A549 (cell line): ENCODE results near the gene ARHGAP26. TPM values are rescaled to one million over a fixed set of nuclear protein-coding genes. Genes with fewer than 3 reads are reported as not detected.

Experiments used
- ATAC-seq, 2 experiments: fragments of 200-7000 bp in 1 of 2; fragments of >200 bp in 1 of 2; cut with Nextera tagmentation in 1 of 2; cut with Tn5 transposase in 1 of 2; 3 replicates each; pipeline versions ENCODE4 v1.8.0 to v1.9.1; 2018 to 2020; ENCODE audit warnings: mild to moderate bottlenecking in 1 of 2, moderate library complexity in 1 of 2
- CTCF ChIA-PET: fragments of 300-600 bp; sonication (Branson Sonifier 250); formaldehyde crosslinking; extraction: SDS; loops from one replicate; lab custom pipeline; 2021; ENCODE audit warnings: antibody characterized with exemption, inconsistent platforms; lab: Yijun Ruan, JAX
- POLR2A ChIA-PET: fragments of 350-600 bp; formaldehyde crosslinking; extraction: SDS; loops from one replicate; lab custom pipeline; 2021; ENCODE audit warnings: antibody characterized with exemption, inconsistent platforms; lab: Yijun Ruan, JAX
- DNase-seq, 2 experiments: peaks; one replicate each; pipeline versions ENCODE4 v3.0.0 to v3.0.0-alpha.2; 2011 to 2016; ENCODE audit warnings: low read depth in 1 of 2, low spot score in 1 of 2
- FAIRE-seq: peaks from 2 replicates; lab custom pipeline; 2011; peaks lifted over from hg19 to GRCh38; lab: Jason Lieb, UNC
- H3K27ac ChIP-seq, 2 experiments: fragments of >200 bp; sonication (Bioruptor Twin); formaldehyde crosslinking; 3 replicates each; pipeline ENCODE4 v1.5.1; 2016 to 2017
- H3K4me1 ChIP-seq: fragments of >200 bp; sonication (Bioruptor Twin); formaldehyde crosslinking; 3 replicates; pipeline ENCODE4 v1.6.1; 2016
- H3K4me2 ChIP-seq: fragments of >200 bp; sonication (Bioruptor Twin); formaldehyde crosslinking; 3 replicates; pipeline ENCODE4 v1.6.1; 2016
- H3K4me3 ChIP-seq: fragments of >200 bp; sonication (Bioruptor Twin); formaldehyde crosslinking; 3 replicates; pipeline ENCODE4 v1.5.1; 2016
- H3K9me3 ChIP-seq: fragments of >200 bp; sonication (Bioruptor Twin); formaldehyde crosslinking; 3 replicates; pipeline ENCODE4 v1.6.1; 2016
- BHLHE40 ChIP-seq: IDR thresholded peaks from 2 replicates; pipeline ENCODE4 v1.6.1; 2012; ENCODE audit warnings: low read depth, low read length, inconsistent platforms
- CBX8 ChIP-seq: fragments of 200-600 bp; sonication (generic); IDR thresholded peaks from 2 replicates; pipeline ENCODE4 v1.6.1; 2016
- CHD2 ChIP-seq: fragments of 150-350 bp; IDR thresholded peaks from 2 replicates; pipeline ENCODE4 v1.6.1; 2014; ENCODE audit warnings: low read length; ENCODE audit not compliant: partially characterized antibody
- CHD4 ChIP-seq: fragments of 200-600 bp; sonication (generic); IDR thresholded peaks from 2 replicates; pipeline ENCODE4 v1.6.1; 2016; ENCODE audit warnings: antibody characterized with exemption, mild to moderate bottlenecking, borderline replicate concordance
- EHMT2 ChIP-seq: fragments of 200-600 bp; sonication (generic); IDR thresholded peaks from 2 replicates; pipeline ENCODE4 v1.6.1; 2016; ENCODE audit warnings: antibody characterized with exemption, low read depth, mild to moderate bottlenecking, moderate library complexity
- EP300 ChIP-seq, 2 experiments: fragments of >200 bp; sonication (Bioruptor Twin); formaldehyde crosslinking; IDR thresholded peaks; 2 replicates in 1 of 2; 3 replicates in 1 of 2; pipeline ENCODE4 v1.6.1; 2016 to 2017
- FOSL2 ChIP-seq, 2 experiments: fragments of 450-650 bp in 1 of 2; fragments of >200 bp in 1 of 2; sonication (Bioruptor Twin) in 1 of 2; formaldehyde crosslinking; IDR thresholded peaks; 2 replicates each; pipeline versions ENCODE4 v1.5.0 to v1.6.1; 2016 to 2020; ENCODE audit warnings: mild to moderate bottlenecking in 1 of 2, moderate library complexity in 1 of 2
- GATA3 ChIP-seq: IDR thresholded peaks from 2 replicates; pipeline ENCODE4 v1.6.1; 2012; ENCODE audit warnings: borderline replicate concordance
- JUNB ChIP-seq: fragments of >200 bp; sonication (Bioruptor Twin); formaldehyde crosslinking; IDR thresholded peaks from 2 replicates; pipeline ENCODE4 v1.6.1; 2016
- KDM5A ChIP-seq: fragments of 200-600 bp; sonication (generic); IDR thresholded peaks from 2 replicates; pipeline ENCODE4 v1.6.1; 2016; ENCODE audit warnings: antibody characterized with exemption, mild to moderate bottlenecking
- MYC ChIP-seq: IDR thresholded peaks from 2 replicates; pipeline ENCODE4 v1.6.1; 2012; ENCODE audit warnings: mild to moderate bottlenecking, inconsistent platforms, low read length, improper control_type of control experiment, borderline replicate concordance
- POLR2A ChIP-seq: IDR thresholded peaks from 2 replicates; pipeline ENCODE4 v1.6.1; 2012; ENCODE audit warnings: mild to moderate bottlenecking, low read length
- SMC3 ChIP-seq: fragments of >200 bp; sonication (Bioruptor Twin); formaldehyde crosslinking; IDR thresholded peaks from 3 replicates; pipeline ENCODE4 v1.6.1; 2018; ENCODE audit warnings: inconsistent platforms
- TFCP2L1 ChIP-seq: fragments of 250-450 bp; sonication (Bioruptor Pico); IDR thresholded peaks from 2 replicates; pipeline ENCODE4 v1.5.0; 2021; ENCODE audit warnings: mild to moderate bottlenecking
- WGBS: methylation state at CpG from one replicate; pipeline ENCODE4 v1.1.6; 2017; ENCODE audit errors: missing lambda C conversion rate; 5-methylcytosine and 5-hydroxymethylcytosine counted together
- polyA plus RNA-seq, 4 experiments: library from polyadenylated mRNA; depleted of rRNA in 3 of 4; stranded (reverse); fragments of >200 nt; fragmentation: RNase III in 1 of 4; extraction: RNeasy Plus Mini Kit Qiagen cat#74134 plus additional on column Dnase treatment in 1 of 4; gene quantifications; 2 replicates in 3 of 4; 3 replicates in 1 of 4; pipeline ENCODE4 v1.2.3, GENCODE V29; 2011 to 2017
- TF ChIP-seq, protein P1 (sequence below): fragments of >200 bp; sonication (Bioruptor Twin); formaldehyde crosslinking; IDR thresholded peaks from 3 replicates; pipeline ENCODE4 v1.6.1; 2016
- TF ChIP-seq, protein P2 (sequence below): IDR thresholded peaks from 2 replicates; pipeline ENCODE4 v1.6.1; 2012
- TF ChIP-seq, protein P3 (sequence below): IDR thresholded peaks from 2 replicates; pipeline ENCODE4 v1.6.1; 2012

Gene ARHGAP26
- polyA plus RNA-seq, 2 of the 4 experiments (the other 2 are of a cell fraction): 6.6 to 19.1 TPM

DNA sequence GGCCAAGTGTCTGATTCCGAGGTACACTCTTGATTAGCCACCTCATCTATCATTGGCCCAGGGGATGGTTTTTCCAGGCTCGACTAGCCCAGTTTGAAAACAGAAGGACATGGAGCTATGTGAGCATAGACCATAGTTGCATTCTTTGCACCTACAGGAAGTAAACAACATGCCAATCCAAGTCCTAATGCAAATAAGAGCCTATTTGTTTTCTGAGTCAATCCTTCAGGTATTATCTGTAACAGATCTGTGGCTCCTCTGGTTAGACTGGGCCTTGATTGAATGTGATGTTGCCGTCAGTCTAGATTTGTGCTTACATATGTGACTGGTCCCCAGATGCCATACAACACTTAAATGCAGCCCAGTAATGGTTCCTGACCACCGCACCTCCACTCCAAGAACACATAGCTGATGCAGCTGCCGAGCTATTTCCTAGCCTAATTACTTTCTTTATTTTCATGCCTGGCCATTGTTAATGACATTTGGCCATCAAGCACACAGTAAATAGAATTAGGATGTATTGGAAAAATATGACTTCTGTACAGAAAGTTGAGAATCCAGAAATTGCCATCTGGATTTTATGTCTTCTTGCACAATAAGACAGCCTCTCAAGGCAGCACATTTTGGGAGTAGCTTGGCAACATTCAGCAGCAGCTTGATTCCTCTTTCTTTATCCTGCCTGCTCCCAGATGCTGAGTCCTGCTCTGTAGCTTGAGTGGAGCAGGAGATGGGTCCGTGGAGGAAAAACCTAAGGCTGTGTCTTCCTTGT, 29.5 kb upstream of the ARHGAP26 start:
- Histone ChIP-seq H3K4me3 (no peak overlapping the region), H3K9me3 (no peaks in the 10 kb centered on the region), H3K27ac (no peak overlapping the region), H3K4me1 (peaks cover 10% of the 10 kb centered on the region), H3K4me2 (peak overlapping the region; percentile 44)
- ChIA-PET POLR2A (no interaction called here), CTCF (interaction anchor here (0.8 to 23.4 kb wide), 12 partner anchors 8 to 175 kb away, joined by 3 to 473 read pairs (median 10); partner anchors contain the start of gene ARHGAP26)
- DNase-seq: peak in 1 of 2 experiments; percentile 41
- peak; percentile 40 to 83; a peak in 3 of 6 replicates for ATAC-seq
- no peak for FAIRE-seq
- TF ChIP-seq FOSL2 (IDR thresholded peaks at IDR 0.05) (no peak), FOSL2 (CRISPR knock-in tag; IDR thresholded peaks at IDR 0.05) (peak; percentile 53), BHLHE40 (no peak), GATA3 (peak; percentile 81)
- 46% methylated on average over 6 of the region's 6 CpGs for WGBS

- POLR2A ChIA-PET: no interaction called here
These were observed 26.4 kb upstream of the ARHGAP26 start for GRCh38 chr5:142743592-142744441.

DNA sequence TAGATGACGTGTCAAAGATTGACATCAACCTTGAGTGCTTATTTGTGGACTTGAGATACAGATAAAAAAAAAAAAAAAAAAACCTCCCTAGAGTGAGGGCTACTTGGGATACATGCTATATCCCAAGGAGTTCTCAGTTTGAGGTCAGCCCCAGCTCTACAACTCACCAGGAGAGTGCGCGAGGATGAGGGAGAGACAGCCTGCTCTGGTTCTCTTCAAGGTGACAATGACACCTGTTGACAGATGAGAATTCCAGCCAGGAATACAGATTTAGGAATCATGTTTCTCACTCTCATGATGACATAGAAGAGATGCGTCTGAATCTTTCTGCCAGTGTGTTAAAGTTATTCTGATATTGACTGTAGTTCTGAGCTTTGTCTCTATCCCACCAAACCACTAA, 24.9 kb upstream of the ARHGAP26 start:
- H3K27ac ChIP-seq: no peak overlapping the region
- WGBS: 90% methylated on average over 4 of the region's 4 CpGs
- CTCF ChIA-PET: interaction anchor here (1.1 to 23.4 kb wide), 8 partner anchors 8 to 143 kb away, joined by 3 to 473 read pairs (median 5); no protein-coding TSS in a partner anchor
- no peak overlapping the region for H3K4me3 ChIP-seq
- ATAC-seq: no peak
- no peak for DNase-seq
- no peaks in the 10 kb centered on the region for H3K9me3 ChIP-seq
- no peak for FAIRE-seq
- TF ChIP-seq POLR2A: no peak
- TF ChIP-seq CBX8: no peak
- TF ChIP-seq, protein P1, sequence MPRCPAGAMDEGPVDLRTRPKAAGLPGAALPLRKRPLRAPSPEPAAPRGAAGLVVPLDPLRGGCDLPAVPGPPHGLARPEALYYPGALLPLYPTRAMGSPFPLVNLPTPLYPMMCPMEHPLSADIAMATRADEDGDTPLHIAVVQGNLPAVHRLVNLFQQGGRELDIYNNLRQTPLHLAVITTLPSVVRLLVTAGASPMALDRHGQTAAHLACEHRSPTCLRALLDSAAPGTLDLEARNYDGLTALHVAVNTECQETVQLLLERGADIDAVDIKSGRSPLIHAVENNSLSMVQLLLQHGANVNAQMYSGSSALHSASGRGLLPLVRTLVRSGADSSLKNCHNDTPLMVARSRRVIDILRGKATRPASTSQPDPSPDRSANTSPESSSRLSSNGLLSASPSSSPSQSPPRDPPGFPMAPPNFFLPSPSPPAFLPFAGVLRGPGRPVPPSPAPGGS: no peak
- TF ChIP-seq, protein P2, sequence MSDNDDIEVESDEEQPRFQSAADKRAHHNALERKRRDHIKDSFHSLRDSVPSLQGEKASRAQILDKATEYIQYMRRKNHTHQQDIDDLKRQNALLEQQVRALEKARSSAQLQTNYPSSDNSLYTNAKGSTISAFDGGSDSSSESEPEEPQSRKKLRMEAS: no peak
- no peak for TF ChIP-seq CHD2
- TF ChIP-seq SMC3: no peak
- no peak for TF ChIP-seq JUNB
- TF ChIP-seq MYC: no peak
- TF ChIP-seq KDM5A: no peak
- peaks cover 7% of the 10 kb centered on the region for H3K4me1 ChIP-seq
- H3K4me2 ChIP-seq: no peak overlapping the region
- POLR2A ChIA-PET: no interaction called here

More at GRCh38 chr5:142743592-142744441, 26.4 kb upstream of the ARHGAP26 start:
- H3K4me3 ChIP-seq: no peak overlapping the region
- H3K9me3 ChIP-seq: no peaks in the 10 kb centered on the region
- WGBS: 72% methylated on average over 7 of the region's 7 CpGs
- H3K4me1 ChIP-seq: peaks cover 10% of the 10 kb centered on the region
- no peak for ATAC-seq
- no peak for TF ChIP-seq FOSL2 (IDR thresholded peaks at IDR 0.05)
- peak; percentile 44; the same call in 1 of the 2 replicates for TF ChIP-seq FOSL2 (CRISPR knock-in tag; IDR thresholded peaks at IDR 0.05)
- TF ChIP-seq EHMT2: no peak
- CTCF ChIA-PET: interaction anchor here (1.4 to 23.4 kb wide), 6 partner anchors 9 to 145 kb away, joined by 3 to 473 read pairs (median 18); no protein-coding TSS in a partner anchor
- no peak overlapping the region for H3K27ac ChIP-seq
- H3K4me2 ChIP-seq: no peak overlapping the region
- no peak for FAIRE-seq
- DNase-seq: no peak

GRCh38 chr5:142746532-142747433, 23.4 kb upstream of the ARHGAP26 start:
- WGBS: 73% methylated on average over 4 of the region's 4 CpGs
- TF ChIP-seq, protein P3, sequence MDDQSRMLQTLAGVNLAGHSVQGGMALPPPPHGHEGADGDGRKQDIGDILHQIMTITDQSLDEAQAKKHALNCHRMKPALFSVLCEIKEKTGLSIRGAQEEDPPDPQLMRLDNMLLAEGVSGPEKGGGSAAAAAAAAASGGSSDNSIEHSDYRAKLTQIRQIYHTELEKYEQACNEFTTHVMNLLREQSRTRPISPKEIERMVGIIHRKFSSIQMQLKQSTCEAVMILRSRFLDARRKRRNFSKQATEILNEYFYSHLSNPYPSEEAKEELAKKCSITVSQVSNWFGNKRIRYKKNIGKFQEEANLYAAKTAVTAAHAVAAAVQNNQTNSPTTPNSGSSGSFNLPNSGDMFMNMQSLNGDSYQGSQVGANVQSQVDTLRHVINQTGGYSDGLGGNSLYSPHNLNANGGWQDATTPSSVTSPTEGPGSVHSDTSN: no peak
- TF ChIP-seq CHD4 (no peak), TFCP2L1 (CRISPR knock-in tag) (no peak), EP300 (IDR thresholded peaks at IDR 0.05) (no peak)
- ATAC-seq (no peak), FAIRE-seq (no peak), DNase-seq (no peak)
- ChIA-PET POLR2A (no interaction called here), CTCF (interaction anchor here (0.8 to 23.4 kb wide), 12 partner anchors 7 to 152 kb away, joined by 3 to 473 read pairs (median 16); partner anchors contain the start of gene ARHGAP26)
- Histone ChIP-seq H3K4me2 (no peak overlapping the region), H3K4me3 (no peak overlapping the region), H3K9me3 (no peaks in the 10 kb centered on the region), H3K4me1 (no peaks in the 10 kb centered on the region; the same call in 1 of the 3 replicates), H3K27ac (no peak overlapping the region)
